ENCODE results near the gene SYP.

The SYP gene

DNA sequence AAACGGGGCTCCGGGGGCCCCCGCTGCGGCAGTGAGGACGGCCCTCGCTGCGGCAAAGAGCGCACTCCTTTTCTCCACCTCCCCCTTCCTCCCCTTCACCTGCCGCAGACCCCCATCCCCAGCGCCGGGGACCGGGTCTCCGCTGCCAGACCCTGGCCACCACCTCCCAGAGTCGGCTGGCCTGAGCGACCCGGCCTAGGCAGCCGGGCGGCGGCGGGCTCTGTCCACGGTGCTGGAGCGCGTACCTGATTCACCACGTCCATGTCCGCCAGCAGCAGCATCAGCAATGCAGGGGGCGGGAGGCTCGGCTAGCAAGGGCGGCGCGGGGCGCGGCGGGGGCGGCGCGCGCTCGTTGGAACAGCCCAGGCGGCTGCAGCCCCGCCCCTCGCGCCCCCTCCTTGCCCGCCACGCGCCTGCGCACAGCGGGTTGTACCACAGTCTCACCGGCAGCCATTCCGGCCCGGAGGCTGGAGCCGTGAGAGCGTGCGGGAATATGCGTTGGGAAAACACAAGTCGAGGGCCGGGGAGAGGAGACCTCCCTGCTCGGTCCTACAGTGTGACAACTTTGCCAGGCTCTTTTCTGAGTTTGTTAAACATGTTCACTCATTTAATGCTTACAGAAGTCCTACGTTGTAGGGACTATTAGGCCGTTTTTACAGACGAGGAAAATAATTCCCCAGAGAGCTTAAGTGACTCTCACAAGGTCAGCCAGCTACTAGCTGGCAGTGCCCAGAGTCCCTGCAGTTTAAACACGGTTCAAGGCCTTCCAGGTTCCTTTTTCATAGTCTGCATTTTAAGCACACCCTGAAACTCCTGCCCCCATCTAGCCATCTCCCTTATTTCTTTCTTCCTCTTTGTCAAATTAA, at the start of gene SYP:
SYP (minus strand) TSS at position 288 of the 866 bp plus-strand sequence; CDS start at position 281, 7 bp downstream.
- DNase-seq: peak; percentile 90

DNA sequence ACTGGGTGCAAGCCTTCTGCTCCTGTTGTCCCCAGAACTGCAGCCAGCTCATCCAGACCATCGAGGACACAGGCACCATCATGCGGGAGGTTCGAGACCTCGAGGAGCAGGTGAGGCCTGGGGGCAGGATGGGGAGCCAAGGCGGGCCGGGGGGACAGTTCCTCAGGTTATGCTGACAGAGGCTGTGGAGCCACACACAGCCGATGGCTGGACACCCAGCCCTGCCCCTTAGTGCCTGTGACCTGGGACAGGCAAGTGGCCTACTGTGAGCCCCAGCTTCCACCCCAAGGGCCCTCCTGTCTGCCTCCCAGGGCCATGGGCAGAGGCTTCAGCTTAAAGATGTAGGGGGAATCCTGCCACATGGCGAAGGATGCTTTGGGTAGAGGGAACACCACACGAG, 49.6 kb upstream of the SYP start:
- DNase-seq: no peak

GRCh38 chrX:49249071-49249470, 49.1 kb upstream of the SYP start:
- no peak for DNase-seq

DNA sequence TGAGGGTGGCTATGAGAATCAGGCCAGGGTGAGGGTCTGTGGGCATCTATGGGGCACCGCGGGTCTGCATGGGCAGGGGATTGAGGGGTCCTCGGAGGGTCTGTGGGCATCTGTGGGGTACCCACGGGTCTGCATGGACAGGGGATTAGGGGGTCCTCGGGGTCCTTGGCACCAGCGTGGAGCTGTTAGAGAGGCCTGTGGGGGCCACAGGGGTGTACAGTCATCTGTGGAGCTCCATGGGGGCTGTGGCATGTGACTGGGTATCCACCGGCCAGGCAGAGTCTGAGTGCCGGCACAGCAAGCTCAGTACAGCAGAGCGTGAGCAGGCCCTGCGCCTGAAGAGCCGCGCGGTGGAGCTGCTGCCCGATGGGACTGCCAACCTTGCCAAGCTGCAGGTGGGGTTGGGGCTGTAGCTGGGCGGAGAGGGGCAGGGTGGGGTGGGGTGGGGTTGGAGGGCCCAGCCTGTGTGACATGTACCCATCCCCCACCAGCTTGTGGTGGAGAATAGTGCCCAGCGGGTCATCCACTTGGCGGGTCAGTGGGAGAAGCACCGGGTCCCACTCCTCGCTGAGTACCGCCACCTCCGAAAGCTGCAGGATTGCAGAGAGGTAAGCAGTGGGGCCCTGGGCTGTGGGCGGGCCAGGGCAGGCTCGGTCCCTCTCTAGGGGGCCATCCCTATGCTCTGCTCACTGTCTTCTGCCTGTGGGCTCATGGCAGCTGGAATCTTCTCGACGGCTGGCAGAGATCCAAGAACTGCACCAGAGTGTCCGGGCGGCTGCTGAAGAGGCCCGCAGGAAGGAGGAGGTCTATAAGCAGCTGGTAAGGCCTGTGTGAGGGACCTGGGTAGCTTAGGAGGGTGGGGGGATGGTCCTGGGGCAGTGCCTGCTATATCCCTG, 48.2 kb upstream of the SYP start:
- DNase-seq: no peak

DNA sequence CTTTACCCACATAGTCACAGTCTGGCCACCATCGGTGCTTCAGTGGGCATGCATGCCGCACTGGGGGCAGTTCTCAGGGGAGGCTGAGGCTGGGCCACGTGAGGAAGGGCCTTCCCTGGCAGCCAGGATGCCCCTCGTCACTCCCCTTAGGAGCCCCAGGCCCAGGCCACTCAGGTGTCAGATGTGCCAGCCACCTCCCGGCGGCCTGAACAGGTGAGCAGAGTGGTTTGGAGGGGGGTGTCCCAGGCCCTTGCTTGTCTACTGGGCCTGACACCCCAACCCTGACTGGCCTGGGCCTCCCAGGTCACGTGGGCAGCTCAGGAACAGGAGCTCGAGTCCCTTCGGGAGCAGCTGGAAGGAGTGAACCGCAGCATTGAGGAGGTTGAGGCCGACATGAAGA, 47.4 kb upstream of the SYP start:
- no peak for DNase-seq

DNA sequence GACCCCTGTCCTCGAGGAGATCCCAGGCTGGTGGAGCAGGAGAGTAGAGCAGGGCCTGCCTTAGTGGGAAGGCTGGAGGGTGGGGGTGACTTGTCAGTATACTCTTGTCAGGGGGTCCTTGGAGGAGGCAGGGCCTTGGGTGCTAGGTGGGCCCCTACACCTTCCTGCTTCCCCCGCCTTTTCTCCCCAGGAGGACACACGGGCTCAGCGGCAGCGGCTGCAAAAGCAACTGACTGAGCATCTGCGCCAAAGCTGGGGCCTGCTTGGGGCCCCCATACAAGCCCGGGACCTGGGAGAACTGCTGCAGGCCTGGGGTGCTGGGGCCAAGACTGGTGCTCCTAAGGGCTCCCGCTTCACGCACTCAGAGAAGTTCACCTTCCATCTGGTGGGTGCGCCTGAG, 46.5 kb upstream of the SYP start:
- DNase-seq: no peak

GRCh38 chrX:49244207-49244606, 44.2 kb upstream of the SYP start:
- DNase-seq: no peak

- DNase-seq: no peak
Observed at GRCh38 chrX:49243166-49243565, 43.2 kb upstream of the SYP start.

DNA sequence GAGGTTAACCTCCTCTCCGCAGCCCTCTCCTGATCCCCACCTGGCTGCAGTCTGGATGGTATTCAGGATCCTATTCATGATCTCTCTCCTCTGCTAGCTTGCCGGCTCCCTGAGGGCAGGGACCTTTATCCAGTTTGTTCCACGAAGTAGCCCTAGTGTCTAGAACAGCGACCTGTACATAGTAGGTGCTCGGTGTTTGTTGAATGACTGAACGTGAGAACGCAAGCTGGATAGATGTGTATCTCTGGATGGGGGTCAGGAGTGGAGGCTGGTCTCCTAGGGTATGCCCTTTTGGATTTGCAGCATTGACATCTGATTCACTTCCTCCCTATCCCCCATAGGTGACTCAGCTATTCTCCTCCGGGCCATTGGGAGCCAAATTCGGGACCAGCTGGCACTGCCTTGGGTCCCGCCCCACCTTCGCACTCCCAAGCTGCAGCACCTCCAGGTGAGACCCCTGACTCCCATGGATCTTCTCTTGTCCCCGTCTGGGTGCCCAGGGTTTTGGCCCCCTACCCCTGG, 42.6 kb upstream of the SYP start:
- DNase-seq: no peak

DNA sequence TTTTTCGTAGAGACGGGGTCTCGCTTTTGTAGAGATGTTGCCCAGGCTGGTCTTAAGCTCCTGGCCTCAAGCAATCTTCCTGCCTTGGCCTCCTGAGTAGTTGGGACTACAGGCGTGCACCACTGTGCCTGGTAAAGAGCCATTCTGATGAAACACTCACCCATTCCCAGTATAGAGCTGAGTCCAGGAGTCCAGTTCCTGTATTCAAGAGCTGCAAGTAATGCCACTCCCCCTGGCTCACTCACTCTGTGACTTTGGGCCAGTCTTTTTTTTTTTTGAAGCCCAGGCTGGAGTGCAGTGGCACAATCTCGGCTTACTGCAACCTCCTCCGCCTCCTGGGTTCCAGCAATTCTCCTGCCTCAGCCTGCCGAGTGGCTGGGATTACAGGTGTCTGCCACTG, 38.7 kb upstream of the SYP start:
- no peak for DNase-seq

DNA sequence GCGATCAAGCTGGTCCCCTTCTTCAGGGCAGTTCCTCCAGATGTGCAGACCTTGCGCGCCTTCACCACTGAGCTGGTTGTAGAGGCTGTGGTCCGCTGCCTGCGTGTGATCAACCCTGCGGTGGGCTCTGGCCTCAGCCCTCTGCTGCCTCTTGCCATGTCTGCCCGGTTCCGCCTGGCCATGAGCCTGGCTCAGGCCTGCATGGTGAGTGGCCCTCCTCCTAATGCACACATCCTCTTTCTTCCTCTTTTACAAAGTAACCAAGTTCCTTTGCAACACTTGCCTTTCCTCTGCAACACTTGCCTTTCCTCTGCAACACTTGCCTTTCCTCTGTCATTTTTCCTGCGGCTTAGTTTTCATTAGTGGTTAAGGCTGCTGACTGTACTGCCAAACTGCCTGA, 37.1 kb upstream of the SYP start:
- peak in 1 of 2 donors; percentile 21 for DNase-seq

GRCh38 chrX:49233887-49234555, 34.0 kb upstream of the SYP start:
- no peak for DNase-seq

- no peak for DNase-seq
Observed at GRCh38 chrX:49233176-49233575, 33.2 kb upstream of the SYP start, which contains the start of gene CACNA1F. CACNA1F (minus strand) TSS chrX:49233340; CDS start chrX:49233309, 31 bp downstream.

DNA sequence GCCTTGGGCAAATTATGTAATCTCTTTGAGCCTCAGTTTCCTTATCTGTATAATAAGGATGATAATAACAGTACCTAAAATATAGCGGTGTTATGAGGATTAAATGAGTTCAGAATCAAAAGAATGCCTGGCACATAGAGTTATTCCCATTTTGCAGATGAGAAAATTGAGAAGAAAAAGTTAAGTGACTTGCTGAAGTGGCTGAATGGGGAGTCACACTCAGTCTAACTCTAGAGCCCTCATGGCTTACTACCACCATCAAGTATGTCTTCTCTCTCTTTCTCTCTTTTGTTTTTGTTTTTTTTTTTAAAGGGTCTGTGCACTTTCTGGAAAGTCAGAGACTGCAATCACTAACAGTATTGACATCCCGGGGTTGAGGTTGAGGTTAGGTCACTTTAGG, 32.5 kb upstream of the SYP start:
- DNase-seq: no peak

DNA sequence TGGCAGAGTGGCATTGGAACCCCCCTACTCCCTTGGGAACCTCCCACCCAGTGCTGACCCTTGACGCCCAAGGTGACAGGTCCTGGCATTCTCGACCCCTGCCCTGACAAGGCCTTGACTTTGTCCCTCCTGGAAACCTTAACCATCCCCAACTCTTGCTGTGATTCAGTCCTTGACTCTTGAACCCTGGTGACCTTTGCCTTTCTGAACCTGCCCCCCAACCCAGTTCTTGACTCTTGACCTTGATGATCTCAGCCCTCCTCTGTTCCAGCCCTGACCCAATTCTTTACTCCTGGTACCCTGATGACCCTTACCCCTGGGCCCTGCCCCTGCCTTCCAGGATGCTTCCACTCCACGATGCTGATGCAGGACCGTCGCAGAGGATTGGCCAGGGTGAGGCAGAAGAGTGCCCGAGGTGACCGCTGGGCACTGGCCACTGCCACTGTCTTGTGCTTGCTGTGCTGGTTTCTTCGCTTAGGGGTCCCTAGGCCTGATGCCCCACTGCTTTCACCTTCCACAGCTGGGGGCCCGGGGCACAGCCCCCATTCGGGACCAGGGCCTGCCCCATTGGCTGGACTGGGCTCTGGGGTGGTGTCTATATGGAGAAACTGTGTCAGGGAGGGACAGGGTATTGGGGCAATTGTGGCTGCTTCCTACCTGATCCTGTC, 31.5 kb upstream of the SYP start:
- DNase-seq: no peak

DNA sequence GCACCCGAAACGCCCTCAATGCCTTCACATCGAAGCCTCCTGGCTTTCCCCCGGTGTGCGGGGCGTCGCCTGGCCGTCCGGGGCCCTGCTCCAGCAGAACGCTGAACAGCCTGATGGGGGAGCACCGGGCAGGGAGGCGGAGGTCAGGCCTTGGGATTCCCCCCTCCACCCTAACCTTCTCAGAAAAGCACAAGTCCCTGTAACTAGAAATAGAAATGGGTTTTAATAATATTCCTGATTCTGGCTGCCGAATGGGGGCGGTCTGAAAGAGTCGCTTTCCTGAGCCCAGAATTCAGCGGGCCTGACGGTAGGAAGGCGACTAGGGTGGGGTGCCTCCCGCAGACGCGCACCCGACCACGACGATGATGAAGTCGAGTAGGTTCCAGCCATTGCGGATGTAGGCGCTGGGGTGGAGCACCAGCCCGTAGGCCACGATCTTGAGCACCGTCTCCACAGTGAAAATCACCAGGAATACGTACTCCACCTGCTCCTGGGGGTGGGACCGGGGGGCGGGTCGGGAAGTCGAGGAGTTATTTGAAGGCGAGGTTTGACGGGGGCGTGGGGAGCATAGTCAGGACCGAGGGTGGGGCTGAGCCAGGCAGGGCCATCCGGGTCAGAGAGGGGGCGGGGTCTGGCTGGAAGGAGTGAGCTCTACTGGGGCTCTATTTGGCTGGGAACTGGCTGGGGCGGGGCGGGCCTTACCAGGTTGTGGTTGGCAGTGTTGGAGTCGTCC, 30.7 kb upstream of the SYP start:
- peak; percentile 69 to 71 for DNase-seq

GRCh38 chrX:49228185-49228584, 28.2 kb upstream of the SYP start:
- no peak for DNase-seq

DNA sequence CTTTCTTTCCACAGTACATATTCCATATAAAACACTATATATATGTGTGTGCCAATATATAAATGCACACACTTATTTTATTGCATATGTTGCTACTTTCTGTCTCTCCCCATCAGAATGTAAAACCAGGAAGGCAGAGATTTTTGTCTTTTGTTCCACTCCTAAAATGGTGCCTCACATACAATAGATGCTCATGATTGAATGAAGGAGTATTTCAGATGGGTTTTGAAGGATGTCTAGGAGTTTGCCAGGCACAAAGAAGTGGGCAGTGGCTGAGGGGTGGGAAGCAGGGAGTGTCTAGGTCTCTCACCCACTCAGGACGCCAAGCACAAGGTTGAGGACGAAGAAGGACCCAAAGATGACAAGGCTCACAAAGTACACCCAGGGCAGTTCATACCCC, 27.7 kb upstream of the SYP start:
- DNase-seq: no peak

DNA sequence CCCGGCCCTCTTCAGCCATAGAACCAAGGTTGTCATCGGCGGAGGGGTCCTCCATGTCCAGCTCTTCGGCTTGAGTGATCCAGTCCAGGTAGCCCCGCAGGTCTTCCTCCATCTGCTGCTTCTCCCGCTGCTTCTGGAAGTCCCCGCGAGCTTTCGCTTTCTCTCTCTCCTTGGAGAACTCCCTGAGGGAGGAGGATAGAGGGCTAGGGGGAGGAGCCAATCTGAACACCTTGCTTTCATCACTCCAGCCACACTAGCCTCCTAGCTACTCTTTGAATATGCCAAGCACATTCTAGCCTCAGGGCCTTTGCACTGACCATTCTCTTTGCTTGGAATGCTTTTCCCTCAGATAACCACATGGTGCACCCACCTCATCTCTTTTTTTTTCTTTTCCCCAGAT, 27.0 kb upstream of the SYP start:
- no peak for DNase-seq

GRCh38 chrX:49225858-49226257, 25.9 kb upstream of the SYP start:
- DNase-seq: no peak

- no peak for DNase-seq
Observed at GRCh38 chrX:49221868-49222267, 21.9 kb upstream of the SYP start.

DNA sequence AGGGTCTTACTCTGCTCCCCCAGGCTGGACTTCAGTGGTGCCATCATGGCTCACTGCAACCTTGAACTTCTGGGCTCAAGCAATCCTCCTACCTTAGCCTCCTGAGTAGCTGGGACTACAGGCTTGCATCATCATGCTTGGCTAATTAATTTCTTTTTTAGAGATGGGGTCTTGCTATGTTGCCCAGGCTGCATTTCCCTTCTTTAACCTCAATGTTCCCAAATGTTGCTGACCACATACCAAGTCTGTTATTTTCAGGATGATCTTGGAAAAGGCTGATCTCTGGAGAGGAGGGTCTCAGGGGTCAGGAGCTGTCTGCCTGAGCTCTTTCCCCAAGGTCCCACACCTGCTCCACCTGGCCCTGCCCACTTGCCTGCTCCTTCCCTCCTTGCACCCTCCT, 20.1 kb upstream of the SYP start:
- no peak for DNase-seq

Measured in CD4-positive, alpha-beta T cell treated with Interleukin-4 for 1 hour (primary cell).